ENCODE measurements around the gene SYT3.

DNA sequence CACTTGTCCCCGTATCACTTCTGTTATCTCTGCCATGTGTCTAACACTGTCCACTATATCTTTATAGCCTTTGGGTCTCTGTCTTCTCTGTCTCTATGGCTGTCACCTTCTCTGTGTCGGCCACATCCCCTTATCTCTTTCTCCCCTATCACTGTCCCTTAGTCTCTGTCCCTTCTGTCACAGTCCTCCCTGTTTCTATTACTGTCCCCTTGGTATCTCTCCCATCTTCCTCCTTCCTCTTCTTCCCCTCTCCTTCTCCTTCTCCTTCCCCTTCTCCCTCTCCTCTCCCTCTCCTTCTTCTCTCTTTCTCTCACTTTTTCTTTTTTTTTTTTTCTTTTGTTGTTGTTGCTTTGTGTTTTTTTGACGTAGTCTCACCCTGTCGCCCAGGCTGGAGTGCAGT, 36.7 kb downstream of the SYT3 start:
- TF ChIP-seq, protein P1, sequence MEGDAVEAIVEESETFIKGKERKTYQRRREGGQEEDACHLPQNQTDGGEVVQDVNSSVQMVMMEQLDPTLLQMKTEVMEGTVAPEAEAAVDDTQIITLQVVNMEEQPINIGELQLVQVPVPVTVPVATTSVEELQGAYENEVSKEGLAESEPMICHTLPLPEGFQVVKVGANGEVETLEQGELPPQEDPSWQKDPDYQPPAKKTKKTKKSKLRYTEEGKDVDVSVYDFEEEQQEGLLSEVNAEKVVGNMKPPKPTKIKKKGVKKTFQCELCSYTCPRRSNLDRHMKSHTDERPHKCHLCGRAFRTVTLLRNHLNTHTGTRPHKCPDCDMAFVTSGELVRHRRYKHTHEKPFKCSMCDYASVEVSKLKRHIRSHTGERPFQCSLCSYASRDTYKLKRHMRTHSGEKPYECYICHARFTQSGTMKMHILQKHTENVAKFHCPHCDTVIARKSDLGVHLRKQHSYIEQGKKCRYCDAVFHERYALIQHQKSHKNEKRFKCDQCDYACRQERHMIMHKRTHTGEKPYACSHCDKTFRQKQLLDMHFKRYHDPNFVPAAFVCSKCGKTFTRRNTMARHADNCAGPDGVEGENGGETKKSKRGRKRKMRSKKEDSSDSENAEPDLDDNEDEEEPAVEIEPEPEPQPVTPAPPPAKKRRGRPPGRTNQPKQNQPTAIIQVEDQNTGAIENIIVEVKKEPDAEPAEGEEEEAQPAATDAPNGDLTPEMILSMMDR (IDR thresholded peaks at IDR 0.05) = no peak
- TF ChIP-seq, protein P2, sequence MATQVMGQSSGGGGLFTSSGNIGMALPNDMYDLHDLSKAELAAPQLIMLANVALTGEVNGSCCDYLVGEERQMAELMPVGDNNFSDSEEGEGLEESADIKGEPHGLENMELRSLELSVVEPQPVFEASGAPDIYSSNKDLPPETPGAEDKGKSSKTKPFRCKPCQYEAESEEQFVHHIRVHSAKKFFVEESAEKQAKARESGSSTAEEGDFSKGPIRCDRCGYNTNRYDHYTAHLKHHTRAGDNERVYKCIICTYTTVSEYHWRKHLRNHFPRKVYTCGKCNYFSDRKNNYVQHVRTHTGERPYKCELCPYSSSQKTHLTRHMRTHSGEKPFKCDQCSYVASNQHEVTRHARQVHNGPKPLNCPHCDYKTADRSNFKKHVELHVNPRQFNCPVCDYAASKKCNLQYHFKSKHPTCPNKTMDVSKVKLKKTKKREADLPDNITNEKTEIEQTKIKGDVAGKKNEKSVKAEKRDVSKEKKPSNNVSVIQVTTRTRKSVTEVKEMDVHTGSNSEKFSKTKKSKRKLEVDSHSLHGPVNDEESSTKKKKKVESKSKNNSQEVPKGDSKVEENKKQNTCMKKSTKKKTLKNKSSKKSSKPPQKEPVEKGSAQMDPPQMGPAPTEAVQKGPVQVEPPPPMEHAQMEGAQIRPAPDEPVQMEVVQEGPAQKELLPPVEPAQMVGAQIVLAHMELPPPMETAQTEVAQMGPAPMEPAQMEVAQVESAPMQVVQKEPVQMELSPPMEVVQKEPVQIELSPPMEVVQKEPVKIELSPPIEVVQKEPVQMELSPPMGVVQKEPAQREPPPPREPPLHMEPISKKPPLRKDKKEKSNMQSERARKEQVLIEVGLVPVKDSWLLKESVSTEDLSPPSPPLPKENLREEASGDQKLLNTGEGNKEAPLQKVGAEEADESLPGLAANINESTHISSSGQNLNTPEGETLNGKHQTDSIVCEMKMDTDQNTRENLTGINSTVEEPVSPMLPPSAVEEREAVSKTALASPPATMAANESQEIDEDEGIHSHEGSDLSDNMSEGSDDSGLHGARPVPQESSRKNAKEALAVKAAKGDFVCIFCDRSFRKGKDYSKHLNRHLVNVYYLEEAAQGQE (IDR thresholded peaks at IDR 0.05; ENCODE audit: insufficient read depth in 1 of 2, low read depth in 2 of 2, low read length in 1 of 2) = no peak
- TF ChIP-seq POLR2AphosphoS5 (IDR thresholded peaks at IDR 0.05; ENCODE audit: low read depth, low read length) (no peak), SIN3A (IDR thresholded peaks at IDR 0.05; ENCODE audit: borderline replicate concordance, insufficient read depth, low read depth, low read length) (no peak)
